ENCODE results near the gene MOB3B.

DNA sequence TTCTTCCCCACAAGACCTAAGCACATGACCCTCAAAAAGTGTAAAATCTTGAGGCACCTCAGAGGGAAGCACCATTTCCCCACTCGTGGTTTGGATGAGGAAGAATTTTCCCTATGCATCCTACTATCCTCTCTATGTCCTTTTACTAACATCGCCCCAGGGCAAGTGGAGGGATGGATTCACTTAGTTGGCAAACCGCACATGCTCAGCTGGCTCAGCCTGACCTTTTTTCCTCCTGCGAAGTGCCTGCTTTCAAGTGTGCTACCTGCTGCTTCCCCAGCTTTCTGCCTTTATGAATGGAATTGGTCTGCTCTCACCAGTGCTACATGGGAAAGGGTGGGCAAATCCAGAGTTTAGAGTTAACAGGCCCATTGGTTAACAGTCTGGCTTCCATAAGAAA, 62.1 kb downstream of the MOB3B start:
- TF ChIP-seq FOXM1 (IDR thresholded peaks at IDR 0.05; ENCODE audit: borderline replicate concordance) (no peak), FOXK2 (IDR thresholded peaks at IDR 0.05) (no peak), SUZ12 (IDR thresholded peaks at IDR 0.05) (no peak), ZNF384 (IDR thresholded peaks at IDR 0.05) (no peak), TARDBP (IDR thresholded peaks at IDR 0.05) (no peak), ELF4 (IDR thresholded peaks at IDR 0.05) (no peak), BHLHE40 (IDR thresholded peaks at IDR 0.05; ENCODE audit: borderline replicate concordance) (no peak), FOXA1 (IDR thresholded peaks at IDR 0.05) (no peak), ARNT (IDR thresholded peaks at IDR 0.05) (no peak), L3MBTL2 (conservative IDR thresholded peaks at IDR 0.05) (no peak), SP1 (IDR thresholded peaks at IDR 0.05) (no peak), NFRKB (IDR thresholded peaks at IDR 0.05) (no peak)
- TF ChIP-seq, protein P1, sequence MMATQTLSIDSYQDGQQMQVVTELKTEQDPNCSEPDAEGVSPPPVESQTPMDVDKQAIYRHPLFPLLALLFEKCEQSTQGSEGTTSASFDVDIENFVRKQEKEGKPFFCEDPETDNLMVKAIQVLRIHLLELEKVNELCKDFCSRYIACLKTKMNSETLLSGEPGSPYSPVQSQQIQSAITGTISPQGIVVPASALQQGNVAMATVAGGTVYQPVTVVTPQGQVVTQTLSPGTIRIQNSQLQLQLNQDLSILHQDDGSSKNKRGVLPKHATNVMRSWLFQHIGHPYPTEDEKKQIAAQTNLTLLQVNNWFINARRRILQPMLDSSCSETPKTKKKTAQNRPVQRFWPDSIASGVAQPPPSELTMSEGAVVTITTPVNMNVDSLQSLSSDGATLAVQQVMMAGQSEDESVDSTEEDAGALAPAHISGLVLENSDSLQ (IDR thresholded peaks at IDR 0.05): no peak
